ENCODE results near the gene ARMCX2. TPM values are rescaled to one million over a fixed set of nuclear protein-coding genes. Genes with fewer than 3 reads are reported as not detected.

ARMCX2 gene
- total and polyA plus RNA-seq, 2 of the 4 experiments (the other 2 are of a cell fraction) = 63.6 to 109 TPM

DNA sequence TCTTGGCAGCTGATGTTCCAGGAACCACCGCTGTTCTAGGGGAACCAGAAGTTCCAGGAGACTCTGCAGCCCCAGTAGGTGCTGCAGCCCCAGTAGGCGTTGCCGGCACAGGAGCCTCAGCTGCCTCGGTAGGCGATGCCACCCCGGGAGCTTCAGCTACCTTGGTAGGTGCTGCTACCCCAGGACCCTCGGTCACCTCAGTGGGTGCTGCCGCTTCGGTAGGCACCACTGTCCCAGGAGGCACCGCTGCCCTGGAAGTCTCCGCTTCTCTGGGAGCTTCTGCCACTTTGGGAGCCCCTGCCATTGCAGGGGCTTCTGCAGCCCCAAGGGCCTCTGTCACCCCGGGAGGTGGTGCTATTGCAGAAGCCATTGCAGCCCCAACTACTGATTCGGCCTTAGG, 2.8 kb downstream of the ARMCX2 start:
- CTCF ChIA-PET = no interaction called here
- POLR2A ChIA-PET (ENCODE audit: unreplicated experiment) = no interaction called here
- peaks cover 15% of the 10 kb centered on the region; the same call in 1 of the 2 replicates for H3K36me3 ChIP-seq (ENCODE audit: control insufficient read depth, insufficient read depth, low read length)
- dilution Hi-C loops (cut with HindIII; ENCODE audit: low sequenced_read_pairs, unreplicated experiment) = no loop called here
- peaks cover 6% of the 10 kb centered on the region; the same call in 1 of the 2 replicates for H3K27me3 ChIP-seq (ENCODE audit: control insufficient read depth, insufficient read depth, low read length)
- no peak overlapping the region for H2BK5ac ChIP-seq (ENCODE audit: low read depth, low read length, poor library complexity, severe bottlenecking)
- peaks cover 4% of the 10 kb centered on the region; the same call in 1 of the 2 replicates for H3K9me1 ChIP-seq (ENCODE audit: insufficient read depth, low read length)
- BruUV-seq (replicated peaks) = no TSS peak
- no peak overlapping the region for H2AK5ac ChIP-seq (ENCODE audit: low read depth, low read length)
- no peak overlapping the region for H3K14ac ChIP-seq (replicated peaks; ENCODE audit: low read depth, low read length)
- H2BK120ac ChIP-seq (ENCODE audit: low read depth, low read length) = no peak overlapping the region
- no peak overlapping the region for H3K4me3 ChIP-seq (ENCODE audit: insufficient read depth, low read depth, low read length)
- intact Hi-C loops (cut with micrococcal nuclease) = no loop called here
- no peak overlapping the region for H3K4me2 ChIP-seq (ENCODE audit: low read depth, low read length)
- H4K91ac ChIP-seq (ENCODE audit: insufficient read depth, low read depth, low read length) = no peak overlapping the region
- no peak overlapping the region for H4K5ac ChIP-seq (ENCODE audit: low read depth, low read length)
- no peak overlapping the region for H2BK15ac ChIP-seq (ENCODE audit: low read depth, low read length)
- H3K18ac ChIP-seq (ENCODE audit: low read depth, low read length) = no peak overlapping the region
- H3K9me3 ChIP-seq (ENCODE audit: control insufficient read depth, insufficient read depth, low read length) = no peaks in the 10 kb centered on the region
- H3K23ac ChIP-seq (ENCODE audit: low read depth, low read length) = no peak overlapping the region
- H3K9ac ChIP-seq (ENCODE audit: low read depth, low read length) = no peak overlapping the region
- ATAC-seq (ENCODE audit: low read depth) = no peak
- in situ Hi-C loops (cut with MboI; ENCODE audit: low sequenced_read_pairs) = no loop called here
- no peak for TF ChIP-seq RCOR1 (IDR thresholded peaks at IDR 0.05; ENCODE audit: insufficient replicate concordance, low read length)
- TF ChIP-seq, protein P1, sequence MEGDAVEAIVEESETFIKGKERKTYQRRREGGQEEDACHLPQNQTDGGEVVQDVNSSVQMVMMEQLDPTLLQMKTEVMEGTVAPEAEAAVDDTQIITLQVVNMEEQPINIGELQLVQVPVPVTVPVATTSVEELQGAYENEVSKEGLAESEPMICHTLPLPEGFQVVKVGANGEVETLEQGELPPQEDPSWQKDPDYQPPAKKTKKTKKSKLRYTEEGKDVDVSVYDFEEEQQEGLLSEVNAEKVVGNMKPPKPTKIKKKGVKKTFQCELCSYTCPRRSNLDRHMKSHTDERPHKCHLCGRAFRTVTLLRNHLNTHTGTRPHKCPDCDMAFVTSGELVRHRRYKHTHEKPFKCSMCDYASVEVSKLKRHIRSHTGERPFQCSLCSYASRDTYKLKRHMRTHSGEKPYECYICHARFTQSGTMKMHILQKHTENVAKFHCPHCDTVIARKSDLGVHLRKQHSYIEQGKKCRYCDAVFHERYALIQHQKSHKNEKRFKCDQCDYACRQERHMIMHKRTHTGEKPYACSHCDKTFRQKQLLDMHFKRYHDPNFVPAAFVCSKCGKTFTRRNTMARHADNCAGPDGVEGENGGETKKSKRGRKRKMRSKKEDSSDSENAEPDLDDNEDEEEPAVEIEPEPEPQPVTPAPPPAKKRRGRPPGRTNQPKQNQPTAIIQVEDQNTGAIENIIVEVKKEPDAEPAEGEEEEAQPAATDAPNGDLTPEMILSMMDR (conservative IDR thresholded peaks at IDR 0.05; ENCODE audit: low read depth, low read length) = no peak
- TF ChIP-seq MXI1 (IDR thresholded peaks at IDR 0.05; ENCODE audit: borderline replicate concordance, low read depth, low read length) = no peak
- no peak for TF ChIP-seq CEBPB (IDR thresholded peaks at IDR 0.05; ENCODE audit: low read depth, low read length)
- no peak for TF ChIP-seq NFE2L2 (IDR thresholded peaks at IDR 0.05; ENCODE audit: low read depth, low read length)
- TF ChIP-seq SMC3 (IDR thresholded peaks at IDR 0.05; ENCODE audit: low read depth, low read length) = no peak
- TF ChIP-seq RFX5 (IDR thresholded peaks at IDR 0.05; ENCODE audit: low read depth, low read length) = no peak
- TF ChIP-seq FOS (IDR thresholded peaks at IDR 0.05; ENCODE audit: low read depth, low read length) = no peak
- TF ChIP-seq POLR2A (IDR thresholded peaks at IDR 0.05; ENCODE audit: low read depth, low read length) = no peak
- no peak for TF ChIP-seq BHLHE40 (IDR thresholded peaks at IDR 0.05; ENCODE audit: low read depth, low read length)
- TF ChIP-seq, protein P2, sequence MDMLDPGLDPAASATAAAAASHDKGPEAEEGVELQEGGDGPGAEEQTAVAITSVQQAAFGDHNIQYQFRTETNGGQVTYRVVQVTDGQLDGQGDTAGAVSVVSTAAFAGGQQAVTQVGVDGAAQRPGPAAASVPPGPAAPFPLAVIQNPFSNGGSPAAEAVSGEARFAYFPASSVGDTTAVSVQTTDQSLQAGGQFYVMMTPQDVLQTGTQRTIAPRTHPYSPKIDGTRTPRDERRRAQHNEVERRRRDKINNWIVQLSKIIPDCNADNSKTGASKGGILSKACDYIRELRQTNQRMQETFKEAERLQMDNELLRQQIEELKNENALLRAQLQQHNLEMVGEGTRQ (IDR thresholded peaks at IDR 0.05; ENCODE audit: low read depth, low read length) = no peak
- TF ChIP-seq RAD21 (IDR thresholded peaks at IDR 0.05; ENCODE audit: low read length) = no peak
- TF ChIP-seq MAFK (IDR thresholded peaks at IDR 0.05; ENCODE audit: low read depth, low read length) = no peak
- H3K79me1 ChIP-seq (ENCODE audit: low read depth in 1 of 2, low read length in 2 of 2) = peaks cover 0 to 3% of the 10 kb centered on the region in 2 experiments; a peak in 2 of 4 replicates
- H4K8ac ChIP-seq (ENCODE audit: low read depth in 2 of 2, low read length in 2 of 2) = no peak overlapping the region
- H3K27ac ChIP-seq (ENCODE audit: insufficient read depth, low read length) = no peak overlapping the region
- no peak overlapping the region for H2AFZ ChIP-seq (replicated peaks; ENCODE audit: low read length, poor library complexity)
- DNase-seq = no peak
- WGBS, 2 experiments (ENCODE audit: extremely low coverage in 2 of 2, insufficient read length in 1 of 2) = 92% methylated on average over 7 of the region's 13 CpGs; no CpG with 5 or more reads in 1 of the 2 experiments
- no peak overlapping the region for H3K56ac ChIP-seq (ENCODE audit: extremely low read depth, insufficient read depth, low read length)
- H3K4me1 ChIP-seq (ENCODE audit: control insufficient read depth, insufficient read depth, low read length) = peaks cover 1% of the 10 kb centered on the region
- no peak overlapping the region for H3K4ac ChIP-seq (ENCODE audit: low read depth, low read length)
- H4K20me1 ChIP-seq (ENCODE audit: insufficient read depth, low read length) = no peaks in the 10 kb centered on the region; the same call in 1 of the 2 replicates
- H2BK20ac ChIP-seq (ENCODE audit: low read depth, low read length) = no peak overlapping the region
- no peak overlapping the region for H2AK9ac ChIP-seq (replicated peaks; ENCODE audit: low read depth, low read length, poor library complexity)

Data from IMR-90 (cell line).